Kidney (tissue), 14 donors: Measurements from ENCODE around the gene RPA1. TPM values are rescaled to one million over a fixed set of nuclear protein-coding genes. Genes with fewer than 3 reads are reported as not detected.
"Not testable (repeated sequence)": the region's sequence is repeated elsewhere in the genome, so short reads cannot be mapped to it uniquely, and the experiment has no call there.

Source experiments
- DNase-seq, 5 donors: peaks; one replicate each; pipeline ENCODE4 v3.0.0-alpha.2; 2013 to 2020
- FAIRE-seq: peaks from 2 replicates; lab custom pipeline; 2012; peaks lifted over from hg19 to GRCh38; lab: Jason Lieb, UNC
- H3K27ac ChIP-seq, 2 donors: one replicate each; pipeline ENCODE4 v1.7.0; 2013; ENCODE audit warnings: low read depth in 2 of 2, low read length in 2 of 2, inconsistent platforms in 1 of 2
- H3K27me3 ChIP-seq: one replicate; pipeline ENCODE4 v1.7.1; 2013; ENCODE audit warnings: low read length, inconsistent platforms; ENCODE audit not compliant: control insufficient read depth, insufficient read depth
- H3K36me3 ChIP-seq, 3 donors: one replicate each; pipeline versions ENCODE4 v1.7.0 to v1.7.1; 2013; ENCODE audit warnings: low read length in 3 of 3, control low read depth in 1 of 3, inconsistent platforms in 1 of 3; ENCODE audit not compliant: insufficient read depth in 3 of 3, control insufficient read depth in 2 of 3
- H3K4me1 ChIP-seq, 3 donors: one replicate each; pipeline versions ENCODE4 v1.7.0 to v1.7.1; 2013; ENCODE audit warnings: low read length in 3 of 3, inconsistent platforms in 1 of 3, low read depth in 1 of 3; ENCODE audit not compliant: control insufficient read depth in 2 of 3, insufficient read depth in 2 of 3
- H3K4me3 ChIP-seq, 3 donors: one replicate each; pipeline versions ENCODE4 v1.7.0 to v1.8.1; 2013; ENCODE audit warnings: low read length in 3 of 3, control low read depth in 1 of 3, inconsistent platforms in 1 of 3
- H3K9ac ChIP-seq, 3 donors: one replicate each; pipeline versions ENCODE4 v1.7.0 to v1.7.1; 2013; ENCODE audit warnings: low read length in 3 of 3, control low read depth in 1 of 3, inconsistent platforms in 1 of 3
- H3K9me3 ChIP-seq, 3 donors: one replicate each; pipeline versions ENCODE4 v1.7.0 to v1.7.1; 2013; ENCODE audit warnings: low read length in 3 of 3, control low read depth in 1 of 3, inconsistent platforms in 1 of 3; ENCODE audit not compliant: control insufficient read depth in 2 of 3, insufficient read depth in 1 of 3
- CTCF ChIP-seq: IDR thresholded peaks from 3 replicates; pipeline ENCODE4 v1.5.1; 2012; ENCODE audit warnings: mild to moderate bottlenecking, moderate library complexity, borderline replicate concordance; ENCODE audit not compliant: insufficient read depth; ENCODE audit errors: extremely low read depth
- intact Hi-C: fragments of 100-400 bp; cut with DNase I; formaldehyde crosslinking; loops from one replicate; pipeline ENCODE4 v1.11.1; 2022
- polyA plus RNA-seq: library from polyadenylated mRNA; stranded (reverse); fragments of 350-450 nt; fragmentation: Illumina TruSeq; extraction: RNeasy Lipid Tissue Mini Kit (QIAGEN cat#74804); gene quantifications from one replicate; pipeline ENCODE4 v1.2.3, GENCODE V29; 2014; ENCODE audit warnings: low read depth, low replicate concordance; ENCODE audit not compliant: insufficient read depth
- total RNA-seq: library from RNA; stranded (reverse); fragmentation: NEBNext Ultra II Directional; extraction: Animal tissue kit (Norgen Biotek cat#: 25700); gene quantifications from one replicate; pipeline ENCODE4 v1.2.1, GENCODE V29; 2021
- donor health status: control.
- donor health status: control.
- donor health status: control.
- donor health status: control.
- donor health status: control.
- donor health status: DM: yes; HTN: yes; CAD: no.
- donor health status: Normal renal cell carcinoma (clear cell type).

RPA1 gene
- total and polyA plus RNA-seq, 2 donors from 2014 or later: 26.1 to 89.0 TPM

GRCh38 chr17:1802429-1802828, 27.4 kb upstream of the RPA1 start:
- Histone ChIP-seq H3K27me3 (no peaks in the 10 kb centered on the region), H3K4me3 (no peak overlapping the region), H3K27ac (no peak overlapping the region), H3K36me3 (peaks cover 0 to 17% (median 8%) of the 10 kb centered on the region in 3 donors), H3K4me1 (no peaks in the 10 kb centered on the region), H3K9me3 (no peaks in the 10 kb centered on the region), H3K9ac (no peak overlapping the region)
- intact Hi-C loops: no loop called here
- TF ChIP-seq CTCF: no peak
- FAIRE-seq (no peak), DNase-seq (no peak)

GRCh38 chr17:1803280-1803679, 26.5 kb upstream of the RPA1 start:
- intact Hi-C loops: no loop called here
- peaks cover 0 to 17% (median 8%) of the 10 kb centered on the region in 3 donors for H3K36me3 ChIP-seq
- H3K4me1 ChIP-seq: no peaks in the 10 kb centered on the region
- H3K9ac ChIP-seq: no peak overlapping the region
- DNase-seq (no peak), FAIRE-seq (no peak)
- H3K27ac ChIP-seq: no peak overlapping the region
- no peak for TF ChIP-seq CTCF
- no peak overlapping the region for H3K4me3 ChIP-seq
- no peaks in the 10 kb centered on the region for H3K9me3 ChIP-seq
- no peaks in the 10 kb centered on the region for H3K27me3 ChIP-seq

- H3K9me3 ChIP-seq: no peaks in the 10 kb centered on the region
- H3K9ac ChIP-seq: no peak overlapping the region
- no peaks in the 10 kb centered on the region for H3K4me1 ChIP-seq
- DNase-seq (no peak), FAIRE-seq (no peak)
- no peaks in the 10 kb centered on the region for H3K27me3 ChIP-seq
- intact Hi-C loops: no loop called here
- peaks cover 0 to 7% (median 3%) of the 10 kb centered on the region in 3 donors for H3K36me3 ChIP-seq
- H3K27ac ChIP-seq: no peak overlapping the region
- no peak for TF ChIP-seq CTCF
- H3K4me3 ChIP-seq: no peak overlapping the region
Measured at GRCh38 chr17:1807890-1808289, 21.9 kb upstream of the RPA1 start.

GRCh38 chr17:1808644-1809043, 21.2 kb upstream of the RPA1 start:
- H3K27me3 ChIP-seq: no peaks in the 10 kb centered on the region
- no peaks in the 10 kb centered on the region for H3K4me1 ChIP-seq
- no peak overlapping the region for H3K4me3 ChIP-seq
- no peaks in the 10 kb centered on the region for H3K9me3 ChIP-seq
- intact Hi-C loops: no loop called here
- H3K36me3 ChIP-seq: peaks cover 0 to 4% (median 3%) of the 10 kb centered on the region in 3 donors
- no peak overlapping the region for H3K27ac ChIP-seq
- no peak for DNase-seq
- TF ChIP-seq CTCF: no peak
- no peak for FAIRE-seq
- H3K9ac ChIP-seq: no peak overlapping the region

- DNase-seq, H3K9ac ChIP-seq, H3K4me3 ChIP-seq, H3K4me1 ChIP-seq, H3K27me3 ChIP-seq, H3K9me3 ChIP-seq, H3K27ac ChIP-seq, H3K36me3 ChIP-seq, FAIRE-seq, intact Hi-C loops: not testable (repeated sequence)
Measured at GRCh38 chr17:1809815-1810214, 20.0 kb upstream of the RPA1 start.
